ENCODE measurements around the gene RSRC1. TPM values are rescaled to one million over a fixed set of nuclear protein-coding genes. Genes with fewer than 3 reads are reported as not detected.

The RSRC1 gene
- total and polyA plus RNA-seq, 2 of the 13 experiments (the other 11 are each of a cell fraction or from before 2014, with no cell fraction given), result 4.9 to 63.0 TPM

GRCh38 chr3:158098309-158098639, 11.6 kb upstream of the RSRC1 start (continued):
- no peak for TF ChIP-seq IKZF5 (CRISPR knock-in tag; IDR thresholded peaks at IDR 0.05)
- 0 out of 2 replicates have a peak, but pooled peaks have one; percentile 8 for TF ChIP-seq GFI1 (CRISPR knock-in tag; IDR thresholded peaks at IDR 0.05; ENCODE audit: borderline replicate concordance)
- no peak for TF ChIP-seq FOXO4 (CRISPR knock-in tag; conservative IDR thresholded peaks at IDR 0.05)

- DNase-seq (ENCODE audit: low spot score), result no peak
- Histone ChIP-seq H3K27ac (ENCODE audit: extremely low read length, insufficient read depth, low read length) (no peak overlapping the region), H3K4me1 (ENCODE audit: insufficient read depth, low read length) (peaks cover 21% of the 10 kb centered on the region), H2AFZ (ENCODE audit: low read length) (no peak overlapping the region), H3K9ac (ENCODE audit: insufficient read depth, low read depth, low read length) (no peak overlapping the region), H3K79me2 (ENCODE audit: insufficient read depth, low read length) (no peaks in the 10 kb centered on the region), H3K27me3 (ENCODE audit: control insufficient read depth in 1 of 2, insufficient read depth in 2 of 2, low read length in 2 of 2) (peaks cover 2 to 43% of the 10 kb centered on the region in 2 experiments; a peak in 4 of 5 replicates), H3K4me2 (ENCODE audit: low read depth, low read length) (no peak overlapping the region), H3K36me3 (replicated peaks in 1 of 2; ENCODE audit: control insufficient read depth in 1 of 2, insufficient read depth in 2 of 2, low read length in 2 of 2) (no peaks in the 10 kb centered on the region), H4K20me1 (ENCODE audit: insufficient read depth, low read length) (no peaks in the 10 kb centered on the region), H3K9me3 (ENCODE audit: low read length) (no peaks in the 10 kb centered on the region), H3K4me3 (replicated peaks in 1 of 3; ENCODE audit: insufficient read depth in 1 of 3, low read depth in 2 of 3, low read length in 3 of 3) (no peak overlapping the region)
- ATAC-seq, result no peak
- POLR2A ChIA-PET, result interaction anchor here (1.7 kb wide), 1 partner anchor 11 kb away, joined by 11 read pairs; the partner anchor contains the start of gene RSRC1
- intact Hi-C loops (cut with micrococcal nuclease; ENCODE audit: unreplicated experiment), result loop anchor here (10.0 kb wide), 1 partner anchor 484 kb away; no protein-coding TSS in a partner anchor
- WGBS (ENCODE audit: low lambda C conversion rate), result 13% methylated on average over 5 of the region's 5 CpGs
- BruUV-seq (replicated peaks), result no TSS peak
- FAIRE-seq, result no peak
- in situ Hi-C loops (cut with HindIII; ENCODE audit: extremely low pct_ligation_motif_present, low pct_unique_long_range_greater_than_20kb), result loop anchor here (10.0 kb wide), 1 partner anchor 336 kb away; no protein-coding TSS in a partner anchor
- CTCF ChIA-PET (ENCODE audit: low intra/inter-chr PET ratio, low total read pairs), result no interaction called here
- TF ChIP-seq MEIS1 (CRISPR knock-in tag; IDR thresholded peaks at IDR 0.05; ENCODE audit: borderline replicate concordance) (no peak), TRIM22 (IDR thresholded peaks at IDR 0.05) (no peak), SRSF4 (IDR thresholded peaks at IDR 0.05; ENCODE audit: low read depth, low read length, poor library complexity, severe bottlenecking) (no peak), ZNF446 (CRISPR knock-in tag; IDR thresholded peaks at IDR 0.05) (no peak), ZNF318 (CRISPR knock-in tag; IDR thresholded peaks at IDR 0.05) (no peak), POLR2A (IDR thresholded peaks at IDR 0.05; ENCODE audit: insufficient read depth in 1 of 2, low read depth in 2 of 2, low read length in 2 of 2) (no peak), SUZ12 (IDR thresholded peaks at IDR 0.05; ENCODE audit: low read depth, low read length) (no peak)
Observed at GRCh38 chr3:158098834-158099424, 11.0 kb upstream of the RSRC1 start.

Measured in HepG2 (cell line).